ENCODE results near the gene TEAD4. TPM values are rescaled to one million over a fixed set of nuclear protein-coding genes. Genes with fewer than 3 reads are reported as not detected.

Gene TEAD4
- total RNA-seq, 1 experiment from 2014 or later: 39.8 TPM

GRCh38 chr12:3045989-3046388 is 86.8 kb downstream of the TEAD4 start:
- ChIA-PET CTCF (interaction anchor here (0.7 kb wide), 1 partner anchor 42 kb away, joined by 9 read pairs; no protein-coding TSS in a partner anchor), POLR2A (ENCODE audit: low non-redundant PET) (no interaction called here)

GRCh38 chr12:3046441-3047200 is 87.4 kb downstream of the TEAD4 start:
- Histone ChIP-seq H3K36me3 (ENCODE audit: insufficient read depth, low read length, poor library complexity, severe bottlenecking) (no peaks in the 10 kb centered on the region), H3K4me1 (ENCODE audit: insufficient read depth, low read length, poor library complexity, severe bottlenecking) (peaks cover 8% of the 10 kb centered on the region), H3K27ac (ENCODE audit: low read depth, low read length, poor library complexity, severe bottlenecking) (no peak overlapping the region), H3K4me3 (ENCODE audit: low read depth, low read length, poor library complexity, severe bottlenecking) (no peak overlapping the region), H3K9me3 (ENCODE audit: low read depth, low read length, poor library complexity, severe bottlenecking) (no peaks in the 10 kb centered on the region), H3K27me3 (replicated peaks; ENCODE audit: insufficient read depth, low read depth, low read length, poor library complexity) (no peaks in the 10 kb centered on the region)
- no TSS peak for BruUV-seq (replicated peaks)
- CTCF ChIA-PET: no interaction called here
- DNase-seq (ENCODE audit: low spot score): no peak
- no peak for TF ChIP-seq CTCF (conservative IDR thresholded peaks at IDR 0.05; ENCODE audit: low read depth, low read length)
- POLR2A ChIA-PET (ENCODE audit: low non-redundant PET): no interaction called here
- intact Hi-C loops (cut with micrococcal nuclease; ENCODE audit: unreplicated experiment): no loop called here

More at GRCh38 chr12:3045989-3046388, 86.8 kb downstream of the TEAD4 start:
- intact Hi-C loops (cut with micrococcal nuclease; ENCODE audit: unreplicated experiment): no loop called here
- Histone ChIP-seq H3K4me3 (ENCODE audit: low read depth, low read length, poor library complexity, severe bottlenecking) (no peak overlapping the region), H3K27me3 (replicated peaks; ENCODE audit: insufficient read depth, low read depth, low read length, poor library complexity) (no peaks in the 10 kb centered on the region), H3K27ac (ENCODE audit: low read depth, low read length, poor library complexity, severe bottlenecking) (no peak overlapping the region), H3K9me3 (ENCODE audit: low read depth, low read length, poor library complexity, severe bottlenecking) (no peaks in the 10 kb centered on the region), H3K36me3 (ENCODE audit: insufficient read depth, low read length, poor library complexity, severe bottlenecking) (no peaks in the 10 kb centered on the region), H3K4me1 (ENCODE audit: insufficient read depth, low read length, poor library complexity, severe bottlenecking) (peaks cover 8% of the 10 kb centered on the region)
- BruUV-seq (replicated peaks): no TSS peak
- TF ChIP-seq EZH2 (IDR thresholded peaks at IDR 0.05; ENCODE audit: borderline replicate concordance, low read depth, low read length, poor library complexity, severe bottlenecking) (no peak), CTCF (conservative IDR thresholded peaks at IDR 0.05; ENCODE audit: low read depth, low read length) (no peak)
- no peak for DNase-seq (ENCODE audit: low spot score)

- Histone ChIP-seq H3K27ac (ENCODE audit: low read depth, low read length, poor library complexity, severe bottlenecking) (no peak overlapping the region), H3K27me3 (replicated peaks; ENCODE audit: insufficient read depth, low read depth, low read length, poor library complexity) (no peaks in the 10 kb centered on the region), H3K4me3 (ENCODE audit: low read depth, low read length, poor library complexity, severe bottlenecking) (no peak overlapping the region), H3K9me3 (ENCODE audit: low read depth, low read length, poor library complexity, severe bottlenecking) (no peaks in the 10 kb centered on the region), H3K36me3 (ENCODE audit: insufficient read depth, low read length, poor library complexity, severe bottlenecking) (no peaks in the 10 kb centered on the region), H3K4me1 (ENCODE audit: insufficient read depth, low read length, poor library complexity, severe bottlenecking) (peaks cover 8% of the 10 kb centered on the region)
- TF ChIP-seq CTCF (conservative IDR thresholded peaks at IDR 0.05; ENCODE audit: low read depth, low read length): no peak
- TF ChIP-seq EZH2 (IDR thresholded peaks at IDR 0.05; ENCODE audit: borderline replicate concordance, low read depth, low read length, poor library complexity, severe bottlenecking): no peak
- DNase-seq (ENCODE audit: low spot score): peak; percentile 21
- CTCF ChIA-PET: no interaction called here
- intact Hi-C loops (cut with micrococcal nuclease; ENCODE audit: unreplicated experiment): no loop called here
- POLR2A ChIA-PET (ENCODE audit: low non-redundant PET): no interaction called here
- no TSS peak for BruUV-seq (replicated peaks)
These were observed 88.8 kb downstream of the TEAD4 start for GRCh38 chr12:3047961-3048360.

All from A673 (cell line).